ENCODE results near the gene NUDT6. TPM values are rescaled to one million over a fixed set of nuclear protein-coding genes. Genes with fewer than 3 reads are reported as not detected.
"Not testable (repeated sequence)": the region's sequence is repeated elsewhere in the genome, so short reads cannot be mapped to it uniquely, and the experiment has no call there.

The NUDT6 gene
- total RNA-seq, 1 experiment from 2014 or later = 11.1 TPM

- Histone ChIP-seq H3K4me3 (no peak overlapping the region), H3K4me1 (no peaks in the 10 kb centered on the region), H3K9me3 (replicated peaks) (0 out of 2 replicates have a peak, but pooled peaks cover 3% of the 10 kb centered on the region), H3K36me3 (peaks cover 4% of the 10 kb centered on the region; the same call in 1 of the 2 replicates), H3K27ac (no peak overlapping the region), H3K27me3 (no peaks in the 10 kb centered on the region)
- DNase-seq = no peak
Measured at GRCh38 chr4:122875949-122876348, 46.4 kb downstream of the NUDT6 start.

GRCh38 chr4:122873821-122874593 lies 48.4 kb downstream of the NUDT6 start:
- Histone ChIP-seq H3K4me1 (no peaks in the 10 kb centered on the region), H3K27me3 (no peaks in the 10 kb centered on the region), H3K4me3 (no peak overlapping the region), H3K36me3 (peaks cover under 1% of the 10 kb centered on the region; the same call in 1 of the 2 replicates), H3K27ac (no peak overlapping the region), H3K9me3 (replicated peaks) (0 out of 2 replicates have a peak, but pooled peaks cover 2% of the 10 kb centered on the region)
- no peak for DNase-seq

GRCh38 chr4:122873146-122873545 lies 49.3 kb downstream of the NUDT6 start:
- H3K9me3 ChIP-seq (replicated peaks) = no peaks in the 10 kb centered on the region
- no peak overlapping the region for H3K27ac ChIP-seq
- H3K27me3 ChIP-seq = no peaks in the 10 kb centered on the region
- DNase-seq = no peak
- H3K4me1 ChIP-seq = no peaks in the 10 kb centered on the region
- H3K4me3 ChIP-seq = no peak overlapping the region
- H3K36me3 ChIP-seq = no peaks in the 10 kb centered on the region

- H3K27me3 ChIP-seq; H3K27ac ChIP-seq; H3K9me3 ChIP-seq (replicated peaks); H3K36me3 ChIP-seq; H3K4me3 ChIP-seq; H3K4me1 ChIP-seq; DNase-seq: not testable (repeated sequence)
Measured at GRCh38 chr4:122868235-122868634, 54.2 kb downstream of the NUDT6 start.

- no peaks in the 10 kb centered on the region for H3K36me3 ChIP-seq
- no peak for DNase-seq
- H3K27ac ChIP-seq = no peak overlapping the region
- H3K27me3 ChIP-seq = no peaks in the 10 kb centered on the region
- no peaks in the 10 kb centered on the region for H3K9me3 ChIP-seq (replicated peaks)
- no peaks in the 10 kb centered on the region for H3K4me1 ChIP-seq
- H3K4me3 ChIP-seq = no peak overlapping the region
Measured at GRCh38 chr4:122865425-122865824, 57.0 kb downstream of the NUDT6 start.

GRCh38 chr4:122863639-122864038 lies 58.8 kb downstream of the NUDT6 start:
- Histone ChIP-seq H3K4me3 (no peak overlapping the region), H3K9me3 (replicated peaks) (no peaks in the 10 kb centered on the region), H3K36me3 (no peaks in the 10 kb centered on the region), H3K27me3 (no peaks in the 10 kb centered on the region), H3K27ac (no peak overlapping the region), H3K4me1 (no peaks in the 10 kb centered on the region)
- no peak for DNase-seq

GRCh38 chr4:122861172-122861943 lies 61.0 kb downstream of the NUDT6 start:
- Histone ChIP-seq H3K9me3 (replicated peaks) (no peaks in the 10 kb centered on the region), H3K36me3 (no peaks in the 10 kb centered on the region), H3K27me3 (no peaks in the 10 kb centered on the region), H3K4me3 (no peak overlapping the region), H3K27ac (no peak overlapping the region), H3K4me1 (no peaks in the 10 kb centered on the region)
- no peak for DNase-seq

- Histone ChIP-seq H3K9me3 (replicated peaks) (no peaks in the 10 kb centered on the region), H3K4me1 (no peaks in the 10 kb centered on the region), H3K36me3 (no peaks in the 10 kb centered on the region), H3K27ac (no peak overlapping the region), H3K27me3 (no peaks in the 10 kb centered on the region), H3K4me3 (no peak overlapping the region)
- no peak for DNase-seq
Measured at GRCh38 chr4:122858705-122859104, 63.7 kb downstream of the NUDT6 start.

- no peaks in the 10 kb centered on the region for H3K27me3 ChIP-seq
- H3K27ac ChIP-seq = no peak overlapping the region
- H3K4me1 ChIP-seq = no peaks in the 10 kb centered on the region
- no peak for DNase-seq
- H3K4me3 ChIP-seq = no peak overlapping the region
- H3K36me3 ChIP-seq = no peaks in the 10 kb centered on the region
- H3K9me3 ChIP-seq (replicated peaks) = no peaks in the 10 kb centered on the region
Measured at GRCh38 chr4:122857160-122857559, 65.2 kb downstream of the NUDT6 start.

- H3K27me3 ChIP-seq = no peaks in the 10 kb centered on the region
- no peaks in the 10 kb centered on the region for H3K9me3 ChIP-seq (replicated peaks)
- H3K4me1 ChIP-seq = no peaks in the 10 kb centered on the region
- no peak overlapping the region for H3K27ac ChIP-seq
- no peak overlapping the region for H3K4me3 ChIP-seq
- H3K36me3 ChIP-seq = no peaks in the 10 kb centered on the region
- no peak for DNase-seq
Measured at GRCh38 chr4:122855353-122855890, 67.0 kb downstream of the NUDT6 start.

- no peaks in the 10 kb centered on the region for H3K9me3 ChIP-seq (replicated peaks)
- H3K36me3 ChIP-seq = no peaks in the 10 kb centered on the region
- no peaks in the 10 kb centered on the region for H3K4me1 ChIP-seq
- no peak overlapping the region for H3K27ac ChIP-seq
- no peaks in the 10 kb centered on the region for H3K27me3 ChIP-seq
- H3K4me3 ChIP-seq = no peak overlapping the region
- DNase-seq = no peak
Measured at GRCh38 chr4:122854447-122855352, 67.7 kb downstream of the NUDT6 start.

- no peak overlapping the region for H3K27ac ChIP-seq
- no peaks in the 10 kb centered on the region for H3K27me3 ChIP-seq
- H3K4me1 ChIP-seq = no peaks in the 10 kb centered on the region
- DNase-seq = no peak
- H3K4me3 ChIP-seq = no peak overlapping the region
- no peaks in the 10 kb centered on the region for H3K9me3 ChIP-seq (replicated peaks)
- H3K36me3 ChIP-seq = no peaks in the 10 kb centered on the region; the same call in 1 of the 2 replicates
Measured at GRCh38 chr4:122851568-122851967, 70.8 kb downstream of the NUDT6 start.

- not testable (repeated sequence) for H3K27ac ChIP-seq; H3K9me3 ChIP-seq (replicated peaks); H3K4me3 ChIP-seq; H3K27me3 ChIP-seq; H3K4me1 ChIP-seq; DNase-seq; H3K36me3 ChIP-seq
Measured at GRCh38 chr4:122849789-122850188, 72.6 kb downstream of the NUDT6 start.

- H3K27ac ChIP-seq = no peak overlapping the region
- no peaks in the 10 kb centered on the region for H3K9me3 ChIP-seq (replicated peaks)
- no peaks in the 10 kb centered on the region for H3K27me3 ChIP-seq
Measured at GRCh38 chr4:122847931-122848330, 74.5 kb downstream of the NUDT6 start.

More at GRCh38 chr4:122847931-122848330, 74.5 kb downstream of the NUDT6 start:
- Histone ChIP-seq H3K4me3 (no peak overlapping the region), H3K36me3 (no peaks in the 10 kb centered on the region; the same call in 1 of the 2 replicates), H3K4me1 (no peaks in the 10 kb centered on the region)
- no peak for DNase-seq
